ENCODE results near the gene STK4.

The STK4 gene

GRCh38 chr20:44966030-44966961 is at the start of gene STK4:
Gene STK4 (plus strand): TSS chr20:44966512. CDS start chr20:44966569, 57 bp downstream.
- peak; percentile 96 for DNase-seq

GRCh38 chr20:44916586-44916985 is 49.7 kb upstream of the STK4 start:
- no peak for DNase-seq

- DNase-seq = no peak
Observed at GRCh38 chr20:44917399-44917798, 48.9 kb upstream of the STK4 start.

- no peak for DNase-seq
Observed at GRCh38 chr20:44918342-44918741, 48.0 kb upstream of the STK4 start.

- no peak for DNase-seq
Observed at GRCh38 chr20:44918761-44919160, 47.6 kb upstream of the STK4 start.

GRCh38 chr20:44921447-44921846 is 44.9 kb upstream of the STK4 start:
- DNase-seq = no peak

GRCh38 chr20:44924541-44924940 is 41.8 kb upstream of the STK4 start:
- DNase-seq = no peak

- no peak for DNase-seq
Observed at GRCh38 chr20:44928595-44928994, 37.7 kb upstream of the STK4 start.

GRCh38 chr20:44930517-44931168 is 35.7 kb upstream of the STK4 start:
- DNase-seq = no peak

GRCh38 chr20:44931911-44932310 is 34.4 kb upstream of the STK4 start:
- DNase-seq = no peak

- no peak for DNase-seq
Observed at GRCh38 chr20:44932916-44933315, 33.4 kb upstream of the STK4 start.

GRCh38 chr20:44936510-44936909 is 29.8 kb upstream of the STK4 start:
- DNase-seq = no peak

- DNase-seq = no peak
Observed at GRCh38 chr20:44938637-44939036, 27.7 kb upstream of the STK4 start.

- no peak for DNase-seq
Observed at GRCh38 chr20:44941120-44941691, 25.1 kb upstream of the STK4 start.

GRCh38 chr20:44942264-44942973 is 23.9 kb upstream of the STK4 start:
- no peak for DNase-seq

- no peak for DNase-seq
Observed at GRCh38 chr20:44943828-44944227, 22.5 kb upstream of the STK4 start.

GRCh38 chr20:44945261-44945660 is 21.1 kb upstream of the STK4 start:
- DNase-seq = no peak

GRCh38 chr20:44946271-44946852 is 19.9 kb upstream of the STK4 start:
- DNase-seq = no peak

GRCh38 chr20:44948107-44948506 is 18.2 kb upstream of the STK4 start:
- no peak for DNase-seq

GRCh38 chr20:44948513-44948912 is 17.8 kb upstream of the STK4 start:
- DNase-seq = no peak

GRCh38 chr20:44950368-44950767 is 15.9 kb upstream of the STK4 start:
- DNase-seq = no peak

GRCh38 chr20:44952731-44953130 is 13.6 kb upstream of the STK4 start:
- DNase-seq = no peak

- DNase-seq = no peak
Observed at GRCh38 chr20:44954211-44954610, 12.1 kb upstream of the STK4 start.
